Esophagus squamous epithelium (tissue), 4 donors: Measurements from ENCODE around the gene ROR2.

Experiments
- POLR2A ChIP-seq, 4 donors: fragments of 450-650 bp; IDR thresholded peaks; one replicate each; pipeline ENCODE4 v1.6.1; 2017; ENCODE audit warnings: antibody characterized with exemption in 4 of 4, mild to moderate bottlenecking in 4 of 4, moderate library complexity in 3 of 4
- TF ChIP-seq, protein P1 (sequence below), 6 experiments: fragments of 450-650 bp in 4 of 6; fragments of 200-600 bp in 2 of 6; sonication (generic) in 2 of 6; IDR thresholded peaks; one replicate each; pipeline ENCODE4 v1.5.1; 2016 to 2019; ENCODE audit warnings: antibody characterized with exemption in 6 of 6, mild to moderate bottlenecking in 4 of 6, moderate library complexity in 4 of 6

DNA sequence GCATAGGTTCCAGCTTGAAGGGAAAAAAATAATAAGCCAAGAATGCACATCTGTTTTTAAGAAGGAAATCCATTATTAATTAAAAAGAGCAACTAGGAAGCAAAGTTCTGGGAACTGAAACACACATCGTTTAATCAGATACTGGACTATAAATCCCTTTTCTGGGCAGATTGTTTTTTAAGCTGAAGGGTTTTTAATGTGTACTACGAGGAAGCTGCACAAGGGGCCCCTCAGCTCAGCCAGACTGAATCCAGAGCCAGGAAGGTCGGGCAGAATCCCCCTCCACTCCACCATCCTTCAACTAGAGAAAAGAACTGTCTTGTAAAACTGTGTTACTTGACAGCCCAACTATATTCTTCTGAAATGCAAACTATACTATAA is 49.2 kb downstream of the ROR2 start:
- TF ChIP-seq, protein P1, sequence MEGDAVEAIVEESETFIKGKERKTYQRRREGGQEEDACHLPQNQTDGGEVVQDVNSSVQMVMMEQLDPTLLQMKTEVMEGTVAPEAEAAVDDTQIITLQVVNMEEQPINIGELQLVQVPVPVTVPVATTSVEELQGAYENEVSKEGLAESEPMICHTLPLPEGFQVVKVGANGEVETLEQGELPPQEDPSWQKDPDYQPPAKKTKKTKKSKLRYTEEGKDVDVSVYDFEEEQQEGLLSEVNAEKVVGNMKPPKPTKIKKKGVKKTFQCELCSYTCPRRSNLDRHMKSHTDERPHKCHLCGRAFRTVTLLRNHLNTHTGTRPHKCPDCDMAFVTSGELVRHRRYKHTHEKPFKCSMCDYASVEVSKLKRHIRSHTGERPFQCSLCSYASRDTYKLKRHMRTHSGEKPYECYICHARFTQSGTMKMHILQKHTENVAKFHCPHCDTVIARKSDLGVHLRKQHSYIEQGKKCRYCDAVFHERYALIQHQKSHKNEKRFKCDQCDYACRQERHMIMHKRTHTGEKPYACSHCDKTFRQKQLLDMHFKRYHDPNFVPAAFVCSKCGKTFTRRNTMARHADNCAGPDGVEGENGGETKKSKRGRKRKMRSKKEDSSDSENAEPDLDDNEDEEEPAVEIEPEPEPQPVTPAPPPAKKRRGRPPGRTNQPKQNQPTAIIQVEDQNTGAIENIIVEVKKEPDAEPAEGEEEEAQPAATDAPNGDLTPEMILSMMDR (IDR thresholded peaks at IDR 0.05): no peak
- no peak for TF ChIP-seq POLR2A (IDR thresholded peaks at IDR 0.05)
